Muscle of leg (tissue), 11 donors: Measurements from ENCODE around the gene LIN7C. TPM values are rescaled to one million over a fixed set of nuclear protein-coding genes. Genes with fewer than 3 reads are reported as not detected.

Experiments
- DNase-seq: peaks from one replicate; pipeline ENCODE4 v3.0.0; 2013
- H3K27ac ChIP-seq: one replicate; pipeline ENCODE4 v1.5.1; 2013; ENCODE audit warnings: mild to moderate bottlenecking, low read length, control low read depth
- H3K27me3 ChIP-seq: one replicate; pipeline ENCODE4 v1.6.1; 2013; ENCODE audit warnings: low read length; ENCODE audit not compliant: control insufficient read depth, insufficient read depth
- H3K36me3 ChIP-seq: one replicate; pipeline ENCODE4 v1.6.1; 2013; ENCODE audit warnings: low read length; ENCODE audit not compliant: control insufficient read depth, insufficient read depth
- H3K4me1 ChIP-seq: one replicate; pipeline ENCODE4 v1.6.1; 2013; ENCODE audit warnings: low read length; ENCODE audit not compliant: control insufficient read depth, insufficient read depth
- H3K4me3 ChIP-seq: one replicate; pipeline ENCODE4 v1.5.1; 2013; ENCODE audit warnings: low read length, control low read depth
- H3K9me3 ChIP-seq: replicated peaks from 2 replicates; pipeline ENCODE4 v1.6.1; 2013; ENCODE audit warnings: low read depth, low read length; ENCODE audit not compliant: control insufficient read depth
- WGBS: methylation state at CpG from one replicate; pipeline ENCODE4 v1.1.5; 2013; ENCODE audit warnings: missing lambda C conversion rate; ENCODE audit not compliant: insufficient coverage; 5-methylcytosine and 5-hydroxymethylcytosine counted together
- polyA plus RNA-seq, 8 donors: library from polyadenylated mRNA; unstranded; fragments of 120-200 nt; gene quantifications; one replicate each; pipeline versions ENCODE4 v1.2.1 to v1.2.3, GENCODE V29; 2013; ENCODE audit warnings: inconsistent platforms in 1 of 8, low replicate concordance in 1 of 8; ENCODE audit not compliant: insufficient read length in 8 of 8, insufficient read depth in 1 of 8
- total RNA-seq: library from RNA; stranded (reverse); fragments of 120-200 nt; gene quantifications from one replicate; pipeline ENCODE4 v1.2.4, GENCODE V29; 2013

LIN7C gene
- total and polyA plus RNA-seq, 9 donors, result 7.5 to 14.2 (median 11.6) TPM

DNA sequence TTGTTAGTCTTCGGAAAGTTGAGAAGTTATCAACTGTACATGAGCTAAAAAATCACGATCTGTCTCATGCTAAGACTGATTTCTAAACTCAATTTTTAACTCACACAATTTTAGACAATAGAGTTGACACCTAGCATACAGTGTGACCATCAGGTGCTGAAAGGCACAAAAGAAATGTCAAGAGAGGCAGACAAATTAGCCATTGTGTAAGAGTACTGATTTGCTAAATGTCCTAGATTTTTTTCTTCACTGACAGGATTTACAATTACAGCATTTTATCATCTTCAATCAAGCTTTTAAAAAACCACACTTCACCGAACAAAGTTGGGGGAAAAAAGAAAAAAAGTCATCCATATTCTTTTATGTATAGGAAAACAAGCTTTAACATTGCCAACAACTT is 40.9 kb downstream of the LIN7C start:
- H3K4me1 ChIP-seq, result peaks cover 8% of the 10 kb centered on the region
- no peak for DNase-seq
- WGBS, result no CpG with 5 or more reads among the region's 3 CpGs
- no peak overlapping the region for H3K4me3 ChIP-seq
- no peaks in the 10 kb centered on the region for H3K36me3 ChIP-seq
- H3K27ac ChIP-seq, result no peak overlapping the region
- H3K27me3 ChIP-seq, result no peaks in the 10 kb centered on the region
- no peaks in the 10 kb centered on the region for H3K9me3 ChIP-seq

DNA sequence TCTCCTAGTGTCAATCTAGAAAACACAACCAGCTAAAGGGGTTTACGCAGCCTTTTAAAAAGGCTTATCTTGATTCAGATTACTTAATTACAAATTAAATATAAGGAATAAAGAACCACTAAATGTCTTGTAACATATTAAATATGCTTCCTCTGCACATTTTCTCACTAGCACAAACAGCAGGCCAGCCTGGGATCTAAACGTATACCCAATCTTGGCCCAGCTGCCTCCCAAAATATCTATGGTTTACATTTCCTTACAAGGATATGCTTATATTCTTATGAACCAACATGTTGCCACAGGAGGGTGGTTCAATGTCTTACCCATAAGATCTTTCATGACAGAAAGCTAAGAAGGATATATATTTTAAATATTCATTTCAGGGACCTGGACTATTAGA is 41.7 kb downstream of the LIN7C start:
- no peak overlapping the region for H3K27ac ChIP-seq
- 0% methylated on average over 1 of the region's 2 CpGs for WGBS
- H3K4me1 ChIP-seq, result peaks cover 11% of the 10 kb centered on the region
- no peak overlapping the region for H3K4me3 ChIP-seq
- no peaks in the 10 kb centered on the region for H3K27me3 ChIP-seq
- no peak for DNase-seq
- no peaks in the 10 kb centered on the region for H3K36me3 ChIP-seq
- no peaks in the 10 kb centered on the region for H3K9me3 ChIP-seq

DNA sequence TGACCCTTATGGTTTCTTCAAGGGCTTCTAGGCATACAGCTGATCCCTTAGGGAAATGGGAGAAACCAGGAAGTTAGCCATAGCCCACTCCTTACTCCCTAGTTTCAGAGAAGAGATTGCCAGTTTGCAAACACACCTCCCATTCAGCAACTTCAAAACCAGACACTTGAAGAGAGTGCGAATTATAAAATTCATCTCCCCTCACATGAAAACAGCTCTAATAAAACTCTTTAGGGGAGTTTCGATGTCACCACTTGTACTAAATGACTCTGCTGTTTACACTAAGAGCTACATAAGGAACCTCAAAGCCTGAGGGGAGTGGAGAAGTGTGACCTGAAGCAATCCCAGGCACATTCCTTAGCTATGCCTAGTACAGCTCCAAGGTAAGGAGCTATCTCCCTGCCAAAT is 42.3 kb downstream of the LIN7C start:
- H3K4me1 ChIP-seq, result peaks cover 8% of the 10 kb centered on the region
- no peaks in the 10 kb centered on the region for H3K36me3 ChIP-seq
- no peaks in the 10 kb centered on the region for H3K9me3 ChIP-seq
- H3K4me3 ChIP-seq, result no peak overlapping the region
- H3K27ac ChIP-seq, result no peak overlapping the region
- no peaks in the 10 kb centered on the region for H3K27me3 ChIP-seq
- no CpG with 5 or more reads among the region's 2 CpGs for WGBS
- DNase-seq, result no peak

DNA sequence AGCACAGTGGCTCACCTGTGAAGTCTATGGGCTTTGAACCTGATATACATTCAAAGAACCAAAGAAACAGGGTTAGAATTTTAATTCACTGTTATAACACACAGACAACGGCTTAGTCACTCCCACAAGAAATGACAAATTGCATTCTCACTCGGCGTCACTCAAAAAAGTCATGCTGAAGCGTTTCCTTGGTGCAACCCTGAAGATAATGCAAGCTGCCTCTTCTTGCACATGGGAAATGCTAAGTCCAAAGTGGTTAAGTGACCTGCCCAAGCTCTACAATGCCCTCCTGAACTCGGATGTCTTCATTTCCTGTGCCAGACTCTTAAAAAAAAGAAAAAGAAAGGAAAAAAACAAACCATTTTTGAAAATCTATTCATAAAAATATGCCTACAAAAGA is 44.0 kb downstream of the LIN7C start:
- H3K27ac ChIP-seq, result no peak overlapping the region
- peaks cover 4% of the 10 kb centered on the region for H3K4me1 ChIP-seq
- no peak for DNase-seq
- H3K9me3 ChIP-seq, result no peaks in the 10 kb centered on the region
- H3K4me3 ChIP-seq, result no peak overlapping the region
- 83% methylated on average over 2 of the region's 5 CpGs for WGBS
- H3K27me3 ChIP-seq, result no peaks in the 10 kb centered on the region
- no peaks in the 10 kb centered on the region for H3K36me3 ChIP-seq

DNA sequence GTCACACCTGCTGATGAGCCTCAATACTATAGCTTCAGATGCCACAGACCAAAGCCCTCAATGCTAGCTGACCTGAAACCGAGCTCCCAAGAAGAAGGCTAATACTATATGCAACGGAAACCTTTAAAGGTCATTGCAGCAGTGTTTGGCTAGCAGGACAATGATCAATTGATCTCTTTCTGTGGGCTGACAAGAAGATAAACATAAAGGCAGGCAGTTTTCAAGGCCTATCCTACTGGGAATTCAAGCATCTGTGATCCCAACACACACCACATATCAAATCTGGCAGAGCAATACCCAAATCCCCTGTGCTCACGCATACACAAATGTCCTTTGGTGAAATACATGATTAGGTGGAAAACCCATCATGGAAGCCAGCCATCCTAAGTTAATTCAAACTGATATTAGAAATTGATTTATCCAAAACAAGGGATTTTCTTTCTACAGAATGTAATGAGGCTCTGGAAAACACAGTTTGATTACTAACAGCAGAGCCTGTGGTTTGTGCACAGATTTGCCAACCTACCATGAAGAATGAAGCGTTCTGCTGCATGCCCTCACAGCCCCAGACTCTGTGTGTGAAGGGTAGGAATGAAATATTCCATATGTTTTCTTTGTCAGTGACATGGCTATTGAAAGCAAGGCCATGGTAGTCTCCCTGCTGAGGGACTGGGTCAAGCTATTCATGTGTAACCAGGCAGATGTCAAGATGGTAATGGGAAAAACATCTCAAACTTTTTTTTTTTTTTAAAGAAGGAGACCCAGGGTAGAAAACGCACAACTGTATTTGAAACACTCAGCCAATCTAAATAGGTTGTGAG is 46.2 kb downstream of the LIN7C start:
- 80% methylated on average over 1 of the region's 5 CpGs for WGBS
- Histone ChIP-seq H3K27ac (no peak overlapping the region), H3K9me3 (no peaks in the 10 kb centered on the region), H3K27me3 (no peaks in the 10 kb centered on the region), H3K4me1 (peaks cover 4% of the 10 kb centered on the region), H3K4me3 (no peak overlapping the region), H3K36me3 (no peaks in the 10 kb centered on the region)
- no peak for DNase-seq

DNA sequence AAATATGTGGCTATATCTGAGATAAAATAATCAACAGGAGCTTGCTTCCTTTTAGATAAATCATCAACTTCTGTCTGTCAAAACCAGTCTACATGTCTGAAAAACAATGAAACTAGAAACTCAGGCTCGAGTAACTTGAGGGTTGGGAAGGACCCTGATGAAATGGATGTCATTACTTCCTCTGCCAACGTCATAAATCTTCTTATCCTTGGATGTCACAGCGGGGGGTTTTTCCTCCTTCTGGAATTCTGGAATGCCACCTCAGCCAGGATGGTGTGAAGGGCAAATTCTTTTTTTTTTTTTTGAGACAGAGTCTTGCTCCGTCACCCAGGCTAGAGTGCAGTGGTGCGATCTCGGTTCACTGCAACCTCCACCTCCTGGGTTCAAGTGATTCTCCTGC is 47.4 kb downstream of the LIN7C start:
- 80% methylated on average over 1 of the region's 6 CpGs for WGBS
- no peaks in the 10 kb centered on the region for H3K27me3 ChIP-seq

DNA sequence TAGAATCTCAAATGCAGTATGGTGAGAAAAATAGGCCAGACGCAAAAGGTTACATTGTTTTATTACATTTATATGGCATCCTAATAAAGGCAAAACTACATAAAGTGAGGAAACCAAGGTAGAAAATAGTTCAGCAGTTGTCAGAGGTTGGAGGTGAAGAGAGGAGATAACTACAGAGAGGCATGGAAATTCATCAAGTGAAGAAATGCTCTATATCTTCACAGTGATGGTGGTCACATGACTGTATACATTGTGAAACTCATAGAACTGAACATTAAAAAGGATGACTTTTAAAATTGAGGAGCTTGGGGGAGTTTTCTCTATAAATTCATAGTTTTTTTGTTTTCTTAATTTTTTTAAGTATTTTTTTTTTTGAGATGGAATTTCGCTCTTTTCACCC is 48.4 kb downstream of the LIN7C start:
- Histone ChIP-seq H3K27ac (no peak overlapping the region), H3K9me3 (no peaks in the 10 kb centered on the region), H3K27me3 (no peaks in the 10 kb centered on the region), H3K4me1 (peaks cover 4% of the 10 kb centered on the region), H3K4me3 (no peak overlapping the region), H3K36me3 (no peaks in the 10 kb centered on the region)
- no peak for DNase-seq
- WGBS, result no CpG with 5 or more reads among the region's 2 CpGs

More for the DNA sequence above, 47.4 kb downstream of the LIN7C start:
- Histone ChIP-seq H3K27ac (no peak overlapping the region), H3K36me3 (no peaks in the 10 kb centered on the region), H3K4me1 (peaks cover 4% of the 10 kb centered on the region), H3K9me3 (no peaks in the 10 kb centered on the region), H3K4me3 (no peak overlapping the region)
- no peak for DNase-seq

DNA sequence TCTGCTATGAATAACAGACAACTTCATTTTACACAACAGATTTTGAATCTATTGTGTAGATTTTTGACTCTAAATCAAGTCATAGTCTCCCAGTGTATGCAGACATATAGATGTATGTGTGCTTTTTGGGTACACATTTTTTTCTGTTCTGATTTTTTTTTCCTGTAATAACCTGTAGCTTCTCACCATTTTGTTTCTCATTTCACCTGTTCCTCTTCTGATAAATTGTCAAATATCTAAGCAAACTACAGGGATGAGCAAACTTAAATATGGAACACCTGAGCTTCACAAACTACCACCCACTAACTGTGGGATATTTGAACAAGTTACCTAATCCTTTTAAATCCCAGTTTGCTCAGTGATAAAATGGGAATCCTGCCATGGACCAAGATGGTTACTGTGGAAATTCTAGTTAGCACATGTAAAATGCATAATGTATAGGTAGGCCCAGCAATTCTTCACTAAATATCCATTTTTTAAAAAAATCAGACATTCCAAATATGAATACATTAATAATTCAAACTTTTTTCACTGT is 49.7 kb downstream of the LIN7C start:
- Histone ChIP-seq H3K27me3 (no peaks in the 10 kb centered on the region), H3K4me1 (peaks cover 4% of the 10 kb centered on the region), H3K27ac (no peak overlapping the region), H3K36me3 (no peaks in the 10 kb centered on the region), H3K9me3 (no peaks in the 10 kb centered on the region), H3K4me3 (no peak overlapping the region)
- DNase-seq, result no peak

DNA sequence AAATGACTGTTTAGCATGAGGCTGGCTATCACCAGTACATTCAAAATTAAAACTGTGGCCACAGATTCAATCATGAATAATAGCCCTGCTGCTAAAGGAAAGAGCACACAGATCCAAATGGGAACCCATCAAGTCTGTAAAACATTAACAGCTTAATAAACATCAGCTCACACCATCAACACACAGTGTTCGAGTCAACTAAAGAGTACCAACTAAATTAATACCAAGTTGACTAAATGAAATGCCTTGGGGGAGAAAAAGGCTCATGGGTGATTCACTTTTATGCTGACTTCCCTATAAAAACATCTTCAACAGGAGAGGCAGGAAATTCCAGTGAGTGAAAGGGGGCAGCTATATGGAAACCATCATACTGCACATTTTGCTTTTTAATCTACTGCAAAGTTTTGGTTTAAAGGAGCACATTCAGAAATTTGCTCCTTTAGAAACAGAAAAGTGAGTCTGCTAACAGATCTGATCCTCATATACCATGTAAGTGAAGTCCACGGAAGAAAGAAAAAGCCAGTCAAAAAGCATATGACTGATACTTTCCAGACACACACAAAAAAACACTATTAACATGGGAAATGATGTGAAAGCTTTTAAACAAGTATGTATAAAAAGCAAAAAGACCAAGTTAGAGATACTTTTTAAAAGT is 50.3 kb downstream of the LIN7C start:
- WGBS, result no CpG with 5 or more reads among the region's 2 CpGs
- no peaks in the 10 kb centered on the region for H3K36me3 ChIP-seq
- peak; percentile 21 for DNase-seq
- H3K27ac ChIP-seq, result no peak overlapping the region
- H3K4me3 ChIP-seq, result no peak overlapping the region
- H3K9me3 ChIP-seq, result no peaks in the 10 kb centered on the region
- H3K4me1 ChIP-seq, result peaks cover 4% of the 10 kb centered on the region
- H3K27me3 ChIP-seq, result no peaks in the 10 kb centered on the region

DNA sequence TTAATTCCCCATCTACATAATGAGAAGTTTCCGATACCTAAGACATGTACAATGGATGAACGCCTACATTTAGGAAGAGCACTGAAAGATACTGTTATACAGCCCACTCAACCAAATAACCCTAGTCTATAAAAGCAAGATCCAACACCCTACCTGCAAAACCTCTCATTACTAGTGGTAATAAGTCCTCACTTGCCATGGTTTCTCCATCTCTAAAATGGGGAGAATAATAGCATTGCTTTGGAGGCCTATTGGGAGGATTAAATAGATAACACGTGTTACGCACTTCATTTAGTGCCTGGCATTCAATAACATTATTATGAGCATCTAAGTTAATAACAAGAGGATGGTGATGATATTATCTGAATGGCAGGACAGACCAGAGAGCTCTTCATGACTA is 50.9 kb downstream of the LIN7C start:
- Histone ChIP-seq H3K36me3 (no peaks in the 10 kb centered on the region), H3K27me3 (no peaks in the 10 kb centered on the region), H3K27ac (no peak overlapping the region), H3K4me3 (no peak overlapping the region), H3K9me3 (no peaks in the 10 kb centered on the region), H3K4me1 (peaks cover 4% of the 10 kb centered on the region)
- 100% methylated on average over 1 of the region's 4 CpGs for WGBS
- no peak for DNase-seq
